ENCODE data around the gene CD44. TPM values are rescaled to one million over a fixed set of nuclear protein-coding genes. Genes with fewer than 3 reads are reported as not detected.

The CD44 gene
- total and polyA plus RNA-seq, 4 donors = 28.9 to 72.2 (median 54.1) TPM

DNA sequence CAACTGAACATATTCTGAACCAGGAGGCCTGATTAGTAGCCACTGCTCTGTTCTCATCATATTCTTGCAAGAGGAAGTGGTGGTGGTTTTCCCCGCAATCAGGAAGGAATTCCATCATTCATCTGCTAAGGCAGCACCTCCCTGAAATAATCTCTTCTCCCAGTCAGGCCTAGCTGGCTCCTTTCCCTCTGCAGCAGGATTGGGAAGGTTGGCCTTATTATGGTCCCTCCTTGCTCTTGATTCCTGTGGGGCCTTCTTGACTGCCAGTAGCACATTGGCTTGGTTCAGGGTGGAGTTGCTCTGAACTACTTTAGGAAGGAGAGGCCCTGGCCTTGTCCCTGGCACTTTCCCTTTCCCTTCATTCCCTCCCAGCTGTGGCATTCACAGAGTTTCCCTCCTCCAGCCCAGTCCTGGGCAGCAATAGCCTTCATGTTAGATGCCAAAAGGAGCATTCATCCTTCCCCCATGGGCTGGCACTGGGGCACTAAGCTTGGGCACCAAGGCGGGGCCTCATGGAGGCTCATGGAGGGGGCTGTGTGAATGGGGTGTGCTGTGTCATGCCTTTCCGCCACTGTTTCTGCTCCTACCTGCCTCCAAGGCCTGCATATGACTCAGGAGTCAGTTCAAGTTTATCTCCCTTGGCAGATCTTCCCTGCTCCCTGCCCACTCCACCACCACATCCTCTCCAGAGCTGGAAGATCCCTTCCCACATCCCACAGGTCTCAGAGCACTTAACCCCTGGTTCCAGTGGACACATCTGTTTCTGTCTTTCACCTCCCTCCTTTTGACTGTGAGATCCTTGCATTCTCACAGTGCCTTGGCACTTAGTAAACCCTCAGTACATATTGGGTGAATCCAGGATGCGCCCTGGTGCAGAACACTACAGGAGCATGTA lies 27.6 kb upstream of the CD44 start:
- Histone ChIP-seq H3K36me3 (ENCODE audit: control insufficient read depth, insufficient read depth, low read length) (no peaks in the 10 kb centered on the region), H3K9me3 (ENCODE audit: control insufficient read depth, insufficient read depth, low read length) (no peaks in the 10 kb centered on the region), H3K4me3 (ENCODE audit: low read depth, low read length) (no peak overlapping the region), H3K27me3 (ENCODE audit: control insufficient read depth, insufficient read depth, low read length) (no peaks in the 10 kb centered on the region), H3K4me1 (ENCODE audit: control insufficient read depth, insufficient read depth, low read length) (no peaks in the 10 kb centered on the region), H3K27ac (ENCODE audit: low read depth, low read length) (no peak overlapping the region)
- DNase-seq (ENCODE audit: low read depth in 4 of 6, low spot score in 6 of 6) = no peak
- WGBS (ENCODE audit: insufficient coverage) = 80% methylated on average over 1 of the region's 4 CpGs

DNA sequence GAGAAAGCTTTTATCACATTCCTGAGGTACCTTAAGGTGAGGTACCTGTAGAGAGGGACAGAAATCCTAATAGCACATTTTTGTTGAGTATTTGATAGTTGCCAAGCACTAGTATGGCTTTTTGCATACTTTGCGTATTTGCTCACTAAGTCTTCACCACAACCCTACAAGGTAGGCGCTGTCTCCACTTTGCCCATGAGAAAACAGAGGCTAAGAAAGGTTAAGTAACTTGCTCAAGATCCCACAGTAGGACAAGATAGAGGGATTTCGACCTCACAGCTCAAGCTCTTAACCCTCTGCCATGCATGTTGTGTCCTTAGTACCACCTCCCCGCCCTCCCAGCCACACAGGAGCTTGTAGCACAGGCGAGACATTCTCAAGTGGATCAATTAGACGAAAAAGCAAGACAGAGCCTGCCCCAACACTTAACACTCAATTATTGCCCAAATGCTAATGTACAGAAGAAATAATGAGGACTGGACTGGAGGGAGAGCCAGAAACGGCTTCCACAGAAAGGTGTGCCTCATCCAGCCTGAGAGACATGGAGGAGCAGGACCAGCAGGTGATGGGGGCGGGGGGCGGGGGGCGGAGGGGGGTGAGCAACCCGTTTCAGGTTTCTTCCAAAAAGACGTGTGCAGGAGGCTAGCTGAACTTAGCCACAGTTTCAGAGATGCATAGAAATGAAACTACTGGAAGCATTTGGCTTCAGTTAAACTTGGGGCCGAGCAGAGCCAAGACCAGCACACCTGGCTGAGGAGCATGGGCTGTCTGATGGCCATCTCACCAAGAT lies 26.7 kb upstream of the CD44 start:
- no peak overlapping the region for H3K27ac ChIP-seq (ENCODE audit: low read depth, low read length)
- no peaks in the 10 kb centered on the region for H3K36me3 ChIP-seq (ENCODE audit: control insufficient read depth, insufficient read depth, low read length)
- H3K27me3 ChIP-seq (ENCODE audit: control insufficient read depth, insufficient read depth, low read length) = no peaks in the 10 kb centered on the region
- no peak for DNase-seq (ENCODE audit: low read depth in 4 of 6, low spot score in 6 of 6)
- peaks cover 4% of the 10 kb centered on the region for H3K4me1 ChIP-seq (ENCODE audit: control insufficient read depth, insufficient read depth, low read length)
- H3K9me3 ChIP-seq (ENCODE audit: control insufficient read depth, insufficient read depth, low read length) = no peaks in the 10 kb centered on the region
- no peak overlapping the region for H3K4me3 ChIP-seq (ENCODE audit: low read depth, low read length)
- 82% methylated on average over 4 of the region's 13 CpGs for WGBS (ENCODE audit: insufficient coverage)

DNA sequence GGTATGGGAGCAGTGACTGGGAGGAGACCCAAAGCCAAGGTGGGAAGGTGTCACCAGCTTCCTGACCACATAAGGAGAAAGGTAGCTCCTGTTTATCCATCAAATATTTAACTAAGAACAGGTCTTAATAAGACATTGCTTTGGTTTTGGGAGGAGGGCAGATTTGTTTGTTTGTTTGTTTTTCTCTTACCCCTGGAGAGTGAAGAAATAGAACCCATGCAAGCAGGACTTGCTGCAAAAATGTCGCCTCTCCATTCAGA lies 26.2 kb upstream of the CD44 start:
- Histone ChIP-seq H3K4me1 (ENCODE audit: control insufficient read depth, insufficient read depth, low read length) (peaks cover 4% of the 10 kb centered on the region), H3K9me3 (ENCODE audit: control insufficient read depth, insufficient read depth, low read length) (no peaks in the 10 kb centered on the region), H3K27ac (ENCODE audit: low read depth, low read length) (no peak overlapping the region), H3K36me3 (ENCODE audit: control insufficient read depth, insufficient read depth, low read length) (no peaks in the 10 kb centered on the region), H3K4me3 (ENCODE audit: low read depth, low read length) (no peak overlapping the region), H3K27me3 (ENCODE audit: control insufficient read depth, insufficient read depth, low read length) (no peaks in the 10 kb centered on the region)
- no peak for DNase-seq (ENCODE audit: low read depth in 4 of 6, low spot score in 6 of 6)
- 100% methylated on average over 1 of the region's 1 CpG for WGBS (ENCODE audit: insufficient coverage)

DNA sequence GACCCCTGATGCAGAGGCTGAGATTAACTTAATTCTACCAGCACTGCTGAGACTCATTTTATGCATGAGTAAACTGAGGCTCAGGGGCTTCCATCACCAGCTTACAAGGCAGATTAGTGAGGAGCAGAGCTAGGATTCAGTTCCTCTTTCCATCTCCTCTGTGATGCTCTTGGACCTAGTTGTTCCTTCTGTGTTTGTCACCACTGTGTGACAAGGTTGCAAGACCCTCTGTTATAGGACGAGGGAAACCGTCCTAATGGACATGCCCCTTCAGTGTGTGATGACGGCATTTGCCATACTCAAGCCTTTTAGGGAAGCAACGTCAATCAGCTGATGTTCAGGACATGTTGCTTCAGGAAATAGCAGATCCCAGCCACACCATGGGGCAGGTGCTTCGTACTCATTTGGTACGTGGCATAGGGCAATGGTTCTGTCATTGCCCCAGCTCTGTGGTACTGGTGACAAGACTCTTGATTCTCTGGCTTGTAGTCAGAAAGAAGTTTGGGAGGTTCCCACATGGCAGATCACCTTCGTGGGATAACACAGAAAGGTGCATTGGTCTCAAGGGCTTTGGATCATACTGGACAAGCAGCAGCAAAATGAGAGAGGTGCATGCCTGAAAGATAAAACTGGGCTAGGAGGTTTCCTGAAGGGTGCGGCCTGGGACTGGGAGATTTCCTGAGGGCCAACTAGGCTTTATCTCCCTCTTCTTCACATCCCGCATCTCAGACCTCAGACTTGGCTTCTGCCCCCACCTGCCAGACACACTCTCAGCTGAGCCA lies 23.9 kb upstream of the CD44 start:
- 92% methylated on average over 9 of the region's 9 CpGs for WGBS (ENCODE audit: insufficient coverage)
- Histone ChIP-seq H3K4me1 (ENCODE audit: control insufficient read depth, insufficient read depth, low read length) (peaks cover 4% of the 10 kb centered on the region), H3K36me3 (ENCODE audit: control insufficient read depth, insufficient read depth, low read length) (no peaks in the 10 kb centered on the region), H3K27ac (ENCODE audit: low read depth, low read length) (no peak overlapping the region), H3K4me3 (ENCODE audit: low read depth, low read length) (no peak overlapping the region), H3K9me3 (ENCODE audit: control insufficient read depth, insufficient read depth, low read length) (no peaks in the 10 kb centered on the region), H3K27me3 (ENCODE audit: control insufficient read depth, insufficient read depth, low read length) (no peaks in the 10 kb centered on the region)
- DNase-seq (ENCODE audit: low read depth in 4 of 6, low spot score in 6 of 6) = no peak

DNA sequence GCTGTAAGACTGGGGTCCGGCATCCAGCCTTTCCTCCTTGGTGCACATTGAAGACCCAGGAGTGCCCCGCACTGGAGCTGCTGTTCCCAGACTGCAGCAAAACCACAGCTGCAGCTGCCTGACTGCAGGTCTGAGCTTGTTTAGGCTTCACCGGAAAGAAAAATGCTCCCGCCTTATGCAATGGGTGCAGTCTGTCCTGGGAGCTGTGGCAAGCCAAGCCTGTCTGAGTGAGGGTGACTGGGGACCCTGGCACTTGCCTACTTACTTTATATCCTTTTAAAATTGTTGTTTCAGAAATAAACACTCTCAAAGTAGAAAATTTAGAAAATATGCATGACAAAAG lies 23.3 kb upstream of the CD44 start:
- Histone ChIP-seq H3K36me3 (ENCODE audit: control insufficient read depth, insufficient read depth, low read length) (no peaks in the 10 kb centered on the region), H3K4me1 (ENCODE audit: control insufficient read depth, insufficient read depth, low read length) (peaks cover 4% of the 10 kb centered on the region), H3K27me3 (ENCODE audit: control insufficient read depth, insufficient read depth, low read length) (no peaks in the 10 kb centered on the region), H3K27ac (ENCODE audit: low read depth, low read length) (no peak overlapping the region), H3K4me3 (ENCODE audit: low read depth, low read length) (no peak overlapping the region), H3K9me3 (ENCODE audit: control insufficient read depth, insufficient read depth, low read length) (no peaks in the 10 kb centered on the region)
- WGBS (ENCODE audit: insufficient coverage) = 93% methylated on average over 2 of the region's 4 CpGs
- DNase-seq (ENCODE audit: low read depth in 4 of 6, low spot score in 6 of 6) = no peak

DNA sequence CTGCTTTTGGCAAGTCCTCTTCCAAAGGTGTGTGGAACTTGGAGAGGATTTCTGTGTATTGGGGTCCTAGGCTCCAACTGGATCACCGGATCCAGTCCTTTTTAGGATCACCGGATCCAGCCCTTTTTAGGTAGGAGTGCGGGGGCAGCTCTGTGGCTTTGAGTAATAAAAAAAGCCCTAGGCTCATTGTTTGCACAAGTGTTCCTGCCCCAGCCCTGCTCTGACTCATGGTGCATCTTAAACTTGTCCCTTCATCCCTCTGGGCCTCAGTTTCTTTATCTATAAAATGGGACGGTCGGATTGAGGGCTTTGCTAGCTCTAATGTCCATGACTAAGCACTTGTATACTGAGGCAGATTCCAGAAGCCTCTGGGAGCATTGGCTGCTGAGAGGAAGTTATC lies 22.7 kb upstream of the CD44 start:
- Histone ChIP-seq H3K36me3 (ENCODE audit: control insufficient read depth, insufficient read depth, low read length) (no peaks in the 10 kb centered on the region), H3K4me1 (ENCODE audit: control insufficient read depth, insufficient read depth, low read length) (peaks cover 4% of the 10 kb centered on the region), H3K9me3 (ENCODE audit: control insufficient read depth, insufficient read depth, low read length) (no peaks in the 10 kb centered on the region), H3K27me3 (ENCODE audit: control insufficient read depth, insufficient read depth, low read length) (no peaks in the 10 kb centered on the region), H3K4me3 (ENCODE audit: low read depth, low read length) (no peak overlapping the region), H3K27ac (ENCODE audit: low read depth, low read length) (no peak overlapping the region)
- 92% methylated on average over 5 of the region's 5 CpGs for WGBS (ENCODE audit: insufficient coverage)
- no peak for DNase-seq (ENCODE audit: low read depth in 4 of 6, low spot score in 6 of 6)

DNA sequence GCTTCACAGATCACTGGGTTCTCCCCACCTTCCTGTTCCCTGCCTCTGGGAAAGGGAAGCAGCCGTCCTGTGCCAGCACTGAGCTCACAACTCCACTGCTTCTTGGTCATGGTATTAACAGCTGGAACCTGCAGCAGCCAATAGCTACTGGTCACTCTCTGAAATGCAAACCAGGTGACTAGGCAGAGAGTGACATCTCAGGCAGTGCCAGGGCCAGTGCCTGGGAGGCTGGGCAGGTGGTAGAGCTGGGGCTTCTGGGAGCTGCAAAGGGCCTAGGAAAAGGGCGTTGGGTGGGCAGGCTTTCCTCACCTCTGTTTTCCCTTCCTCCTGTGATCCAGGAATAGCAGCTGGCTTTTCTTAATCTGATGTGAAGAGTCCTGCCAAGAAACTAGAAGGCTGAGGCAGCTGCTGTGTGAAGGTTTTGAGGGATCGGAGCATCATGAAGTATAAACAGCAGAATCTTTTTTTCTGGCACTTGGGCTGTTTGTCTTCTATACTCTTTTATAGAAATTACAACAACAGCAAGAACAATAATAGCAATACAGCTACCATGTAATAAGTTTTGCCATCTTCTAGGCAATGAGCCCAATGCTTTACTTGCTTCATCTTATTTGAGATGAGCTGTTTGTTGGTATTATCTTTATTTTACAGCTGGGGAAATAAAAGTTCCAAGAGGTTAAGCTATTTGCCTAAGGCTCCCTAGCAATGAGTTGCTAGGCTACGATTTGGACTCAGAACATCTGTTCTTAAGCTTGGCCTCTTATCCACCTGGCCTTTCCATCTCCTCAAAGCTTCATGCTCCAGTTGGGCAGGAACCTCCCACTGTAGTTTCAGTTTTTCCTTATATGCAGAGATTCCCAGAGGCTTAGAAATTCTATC lies 22.0 kb upstream of the CD44 start:
- Histone ChIP-seq H3K4me3 (ENCODE audit: low read depth, low read length) (no peak overlapping the region), H3K9me3 (ENCODE audit: control insufficient read depth, insufficient read depth, low read length) (no peaks in the 10 kb centered on the region), H3K4me1 (ENCODE audit: control insufficient read depth, insufficient read depth, low read length) (peaks cover 4% of the 10 kb centered on the region), H3K27ac (ENCODE audit: low read depth, low read length) (no peak overlapping the region), H3K27me3 (ENCODE audit: control insufficient read depth, insufficient read depth, low read length) (no peaks in the 10 kb centered on the region), H3K36me3 (ENCODE audit: control insufficient read depth, insufficient read depth, low read length) (no peaks in the 10 kb centered on the region)
- WGBS (ENCODE audit: insufficient coverage) = 58% methylated on average over 2 of the region's 4 CpGs
- DNase-seq (ENCODE audit: low read depth in 4 of 6, low spot score in 6 of 6) = peak in 1 of 6 donors; percentile 34

DNA sequence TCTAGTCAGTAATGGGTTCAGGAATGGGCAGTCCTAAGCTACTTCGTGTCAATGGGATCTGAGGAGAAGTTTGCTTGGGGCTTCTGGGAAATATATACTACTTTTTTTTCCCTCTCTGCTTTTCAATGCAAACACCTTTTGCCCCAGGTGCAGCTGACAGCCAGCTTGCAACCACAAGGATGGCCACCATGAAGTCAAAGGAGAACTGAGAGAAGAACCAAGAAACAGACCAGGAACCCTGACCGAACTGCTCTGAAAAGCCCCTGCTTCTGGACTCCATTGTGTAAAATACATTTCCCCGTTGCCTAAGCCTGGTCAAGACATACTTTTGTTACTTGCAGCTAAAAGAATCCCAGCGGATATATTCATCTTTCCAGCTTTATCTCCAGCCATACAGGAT lies 20.1 kb upstream of the CD44 start:
- H3K36me3 ChIP-seq (ENCODE audit: control insufficient read depth, insufficient read depth, low read length) = no peaks in the 10 kb centered on the region
- no peaks in the 10 kb centered on the region for H3K27me3 ChIP-seq (ENCODE audit: control insufficient read depth, insufficient read depth, low read length)
- peaks cover 4% of the 10 kb centered on the region for H3K4me1 ChIP-seq (ENCODE audit: control insufficient read depth, insufficient read depth, low read length)
- no peaks in the 10 kb centered on the region for H3K9me3 ChIP-seq (ENCODE audit: control insufficient read depth, insufficient read depth, low read length)
- no peak for DNase-seq (ENCODE audit: low read depth in 4 of 6, low spot score in 6 of 6)
- WGBS (ENCODE audit: insufficient coverage) = 79% methylated on average over 3 of the region's 4 CpGs
- no peak overlapping the region for H3K4me3 ChIP-seq (ENCODE audit: low read depth, low read length)
- no peak overlapping the region for H3K27ac ChIP-seq (ENCODE audit: low read depth, low read length)

DNA sequence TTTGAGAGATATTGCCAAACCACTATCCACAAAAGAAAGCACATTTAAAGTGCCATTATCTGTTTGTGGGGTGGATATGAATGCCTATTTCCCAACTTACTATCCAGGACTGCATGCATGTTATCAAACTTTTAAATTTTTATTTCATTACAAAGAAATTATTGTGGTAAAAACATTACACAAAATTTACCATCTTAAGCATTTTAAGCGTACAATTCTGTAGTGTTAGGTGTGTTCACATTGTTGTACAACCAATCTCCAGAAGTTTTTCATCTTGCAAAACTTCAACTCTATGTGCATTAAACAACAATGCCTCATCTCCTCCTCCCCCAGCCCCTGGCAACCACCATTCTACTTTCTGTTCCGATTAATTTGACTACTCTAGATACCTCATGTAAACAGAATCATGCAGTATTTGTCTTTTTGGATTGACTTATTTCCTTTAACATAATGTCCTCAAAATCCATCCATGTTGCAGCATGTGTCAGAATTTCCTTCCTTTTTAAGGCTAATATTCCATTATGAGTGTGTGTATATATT lies 17.6 kb upstream of the CD44 start:
- Histone ChIP-seq H3K27ac (ENCODE audit: low read depth, low read length) (no peak overlapping the region), H3K36me3 (ENCODE audit: control insufficient read depth, insufficient read depth, low read length) (no peaks in the 10 kb centered on the region), H3K9me3 (ENCODE audit: control insufficient read depth, insufficient read depth, low read length) (no peaks in the 10 kb centered on the region), H3K27me3 (ENCODE audit: control insufficient read depth, insufficient read depth, low read length) (no peaks in the 10 kb centered on the region), H3K4me1 (ENCODE audit: control insufficient read depth, insufficient read depth, low read length) (peaks cover 4% of the 10 kb centered on the region), H3K4me3 (ENCODE audit: low read depth, low read length) (no peak overlapping the region)
- no CpG with 5 or more reads among the region's 2 CpGs for WGBS (ENCODE audit: insufficient coverage)
- DNase-seq (ENCODE audit: low read depth in 4 of 6, low spot score in 6 of 6) = no peak
